Endothelial cell of umbilical vein (primary cell): ENCODE measurements around the gene NDRG2. TPM values are rescaled to one million over a fixed set of nuclear protein-coding genes. Genes with fewer than 3 reads are reported as not detected.

Source experiments
- BruUV-seq: library from RNA; stranded (reverse); fragments of 400-500 nt; replicated peaks from 2 replicates; lab custom pipeline; 2021; lab: Mats Ljungman, UMichigan
- CTCF ChIA-PET: fragments of 300-600, 350-600 bp; sonication (Branson Sonifier 250); formaldehyde crosslinking; loops from one replicate; lab custom pipeline; 2021; ENCODE audit warnings: antibody characterized with exemption, inconsistent platforms; lab: Charles Lee
- POLR2A ChIA-PET: fragments of 300-600, 350-600 bp; sonication (Branson Sonifier 250); formaldehyde crosslinking; loops from one replicate; lab custom pipeline; 2021; ENCODE audit warnings: antibody characterized with exemption, inconsistent platforms; lab: Charles Lee
- DNase-seq: peaks from one replicate; pipeline ENCODE4 v3.0.0-alpha.2; 2011; ENCODE audit warnings: low read depth, low spot score
- FAIRE-seq: peaks from 2 replicates; lab custom pipeline; 2011; peaks lifted over from hg19 to GRCh38; lab: Jason Lieb, UNC
- H2AFZ ChIP-seq: 2 replicates; pipeline ENCODE4 v1.6.0; 2012; ENCODE audit warnings: low read depth, low read length, control low read depth, inconsistent platforms
- H3K27ac ChIP-seq: 2 replicates; pipeline ENCODE4 v1.5.1; 2011; ENCODE audit warnings: low read depth, mild to moderate bottlenecking, control low read depth, low read length, moderate library complexity; ENCODE audit not compliant: insufficient read depth
- H3K27me3 ChIP-seq, 2 experiments: 2 replicates each; pipeline versions ENCODE4 v1.6.0 to v1.6.1; 2011; ENCODE audit warnings: low read length in 2 of 2, mixed read lengths in 1 of 2; ENCODE audit not compliant: control insufficient read depth in 2 of 2, insufficient read depth in 2 of 2
- H3K36me3 ChIP-seq, 2 experiments: 2 replicates in 1 of 2; 3 replicates in 1 of 2; pipeline ENCODE4 v1.5.1; 2011; ENCODE audit warnings: low read length in 2 of 2, mild to moderate bottlenecking in 1 of 2, moderate library complexity in 1 of 2; ENCODE audit not compliant: control insufficient read depth in 2 of 2, insufficient read depth in 2 of 2; ENCODE audit errors: extremely low read depth in 1 of 2
- H3K4me1 ChIP-seq: 3 replicates; pipeline ENCODE4 v1.5.1; 2011; ENCODE audit warnings: mild to moderate bottlenecking, low read length; ENCODE audit not compliant: control insufficient read depth, insufficient read depth; ENCODE audit errors: extremely low read depth
- H3K4me2 ChIP-seq: 2 replicates; pipeline ENCODE4 v1.6.1; 2011; ENCODE audit warnings: low read length, control low read depth, mixed read lengths; ENCODE audit not compliant: insufficient read depth
- H3K4me3 ChIP-seq, 3 experiments: fragments of 200-600 bp in 1 of 3; sonication (generic), shearing (Covaris generic) in 1 of 3; replicated peaks in 1 of 3; 2 replicates each; pipeline ENCODE4 v1.5.1; 2011 to 2016; ENCODE audit warnings: control low read depth in 3 of 3, low read length in 3 of 3, mild to moderate bottlenecking in 2 of 3, inconsistent platforms in 1 of 3, low read depth in 1 of 3, moderate library complexity in 1 of 3; ENCODE audit not compliant: insufficient read depth in 1 of 3
- H3K79me2 ChIP-seq: 2 replicates; pipeline ENCODE4 v1.6.0; 2012; ENCODE audit warnings: low read length, inconsistent platforms; ENCODE audit not compliant: control insufficient read depth, insufficient read depth
- H3K9ac ChIP-seq: replicated peaks from 2 replicates; pipeline ENCODE3; 2011; ENCODE audit warnings: low read length, control low read depth; ENCODE audit not compliant: insufficient read depth; ENCODE audit errors: extremely low read depth
- H3K9me1 ChIP-seq: replicated peaks from 3 replicates; pipeline ENCODE4 v1.6.0; 2011; ENCODE audit warnings: mild to moderate bottlenecking, low read length; ENCODE audit not compliant: control insufficient read depth, insufficient read depth; ENCODE audit errors: extremely low read depth
- H3K9me3 ChIP-seq: replicated peaks from 2 replicates; pipeline ENCODE4 v1.5.1; 2012; ENCODE audit warnings: low read length, inconsistent platforms; ENCODE audit not compliant: control insufficient read depth, insufficient read depth
- H4K20me1 ChIP-seq: replicated peaks from 2 replicates; pipeline ENCODE3; 2011; ENCODE audit warnings: mild to moderate bottlenecking, low read length; ENCODE audit not compliant: control insufficient read depth, insufficient read depth; ENCODE audit errors: extremely low read depth
- EZH2 ChIP-seq: IDR thresholded peaks from 2 replicates; pipeline ENCODE4 v1.6.1; 2012; ENCODE audit warnings: borderline replicate concordance, low read depth, mild to moderate bottlenecking, moderate library complexity, low read length, inconsistent platforms; ENCODE audit not compliant: severe bottlenecking
- GATA2 ChIP-seq: IDR thresholded peaks from 2 replicates; pipeline ENCODE4 v1.7.0; 2011; ENCODE audit warnings: low read depth, mild to moderate bottlenecking, moderate library complexity, mixed read lengths, low read length; ENCODE audit not compliant: insufficient read length, insufficient read depth
- JUN ChIP-seq: IDR thresholded peaks from 2 replicates; pipeline ENCODE4 v1.6.1; 2011; ENCODE audit warnings: borderline replicate concordance, low read depth; ENCODE audit not compliant: insufficient read length, insufficient read depth
- MYC ChIP-seq: IDR thresholded peaks from one replicate; pipeline ENCODE4 v1.6.1; 2011; ENCODE audit warnings: mild to moderate bottlenecking, low read depth, low read length
- POLR2A ChIP-seq: IDR thresholded peaks from 2 replicates; pipeline ENCODE4 v1.6.1; 2012; ENCODE audit warnings: low read depth, mild to moderate bottlenecking, control low read depth, low read length
- POLR2AphosphoS5 ChIP-seq: IDR thresholded peaks from 2 replicates; pipeline ENCODE4 v1.6.1; 2012; ENCODE audit warnings: low read depth, mild to moderate bottlenecking, control low read depth, low read length, moderate library complexity; ENCODE audit not compliant: insufficient read depth
- dilution Hi-C: fragments of 300-500 bp; cut with MboI; formaldehyde crosslinking; loops from one replicate; pipeline ENCODE4 v1.15.0; 2019; ENCODE audit warnings: low sequenced_read_pairs; ENCODE audit not compliant: extremely low pct_ligation_motif_present
- intact Hi-C: fragments of 100-400 bp; cut with micrococcal nuclease; formaldehyde crosslinking; loops from one replicate; pipeline ENCODE4 v1.10.0; 2022
- polyA plus RNA-seq, 4 experiments: library from polyadenylated mRNA; depleted of rRNA in 3 of 4; stranded (reverse) in 3 of 4; unstranded in 1 of 4; fragments of >200 nt; gene quantifications; 2 replicates each; pipeline versions ENCODE4 v1.2.1 to v1.2.3, GENCODE V29; 2011 to 2012; ENCODE audit warnings: missing spikeins in 1 of 4
- total RNA-seq: library from RNA; stranded (reverse); gene quantifications from 2 replicates; pipeline ENCODE4 v1.2.3, GENCODE V29; 2021
- TF ChIP-seq, protein P1 (sequence below): IDR thresholded peaks from 2 replicates; pipeline ENCODE4 v1.6.1; 2011; ENCODE audit not compliant: insufficient read depth, insufficient read length
- TF ChIP-seq, protein P2 (sequence below), 2 donors: IDR thresholded peaks; 1 replicate in 1 of 2; 2 replicates in 1 of 2; pipeline ENCODE4 v1.5.1; 2011; ENCODE audit warnings: low read length in 2 of 2, mild to moderate bottlenecking in 2 of 2, moderate library complexity in 2 of 2, control low read depth in 1 of 2, inconsistent platforms in 1 of 2, low read depth in 1 of 2; ENCODE audit not compliant: insufficient read depth in 1 of 2; ENCODE audit errors: extremely low read depth in 1 of 2

NDRG2 gene
- total and polyA plus RNA-seq, 2 donors (not counting 3 experiments of a cell fraction or from before 2014, with no cell fraction given): 0.54 TPM; not detected in 1

DNA sequence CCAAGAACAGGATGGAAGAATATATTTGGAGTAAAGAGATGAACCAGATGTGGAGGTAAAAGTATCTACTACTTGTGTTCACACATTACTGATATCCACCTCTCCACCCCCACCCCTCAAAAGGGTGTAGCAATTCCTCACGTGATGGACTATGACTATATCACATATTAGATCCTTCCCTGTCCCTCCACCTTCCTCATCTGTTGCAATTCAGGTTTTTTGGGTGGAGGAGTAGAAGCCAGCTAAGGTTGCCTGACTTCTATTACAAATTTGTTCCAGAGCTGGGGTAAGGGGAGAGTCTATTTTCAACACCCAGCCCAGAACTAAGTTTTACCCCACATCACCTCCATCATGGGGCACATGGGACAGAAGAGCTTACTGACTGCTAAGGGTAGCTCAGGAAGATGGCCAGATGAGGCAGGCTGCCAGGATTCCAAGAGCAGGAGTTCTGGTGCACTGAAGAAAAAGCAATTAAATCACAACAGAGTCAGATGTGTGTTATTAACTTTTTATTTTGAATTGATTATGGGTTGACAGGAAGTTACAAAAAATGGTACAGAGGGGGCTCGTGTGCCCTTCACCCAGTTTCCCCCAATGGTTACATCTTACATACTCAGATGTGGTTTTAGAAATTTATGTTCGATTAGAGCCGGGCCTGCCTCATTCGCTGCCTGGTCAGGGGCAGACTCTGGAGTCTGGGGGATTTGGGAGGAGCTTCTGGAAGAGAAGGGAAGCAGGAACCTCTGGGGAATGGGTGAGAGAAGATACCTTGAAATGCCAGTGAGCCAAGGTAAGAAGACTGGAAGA is 7.7 kb upstream of the NDRG2 start:
- ChIA-PET POLR2A (no interaction called here), CTCF (interaction anchor here (1.2 to 10.1 kb wide), 6 partner anchors 7 to 60 kb away, joined by 3 to 86 read pairs (median 4); no protein-coding TSS in a partner anchor)
- Histone ChIP-seq H3K79me2 (no peaks in the 10 kb centered on the region), H4K20me1 (no peaks in the 10 kb centered on the region), H3K9me3 (no peaks in the 10 kb centered on the region), H3K9ac (no peak overlapping the region), H3K9me1 (no peaks in the 10 kb centered on the region), H3K36me3 (no peaks in the 10 kb centered on the region), H2AFZ (no peak overlapping the region), H3K4me1 (no peaks in the 10 kb centered on the region), H3K27me3 (peaks cover 20 to 26% of the 10 kb centered on the region in 2 experiments), H3K27ac (no peak overlapping the region), H3K4me3 (no peak overlapping the region), H3K4me2 (no peak overlapping the region)
- FAIRE-seq: no peak
- TF ChIP-seq, protein P1, sequence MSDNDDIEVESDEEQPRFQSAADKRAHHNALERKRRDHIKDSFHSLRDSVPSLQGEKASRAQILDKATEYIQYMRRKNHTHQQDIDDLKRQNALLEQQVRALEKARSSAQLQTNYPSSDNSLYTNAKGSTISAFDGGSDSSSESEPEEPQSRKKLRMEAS: no peak
- TF ChIP-seq, protein P2, sequence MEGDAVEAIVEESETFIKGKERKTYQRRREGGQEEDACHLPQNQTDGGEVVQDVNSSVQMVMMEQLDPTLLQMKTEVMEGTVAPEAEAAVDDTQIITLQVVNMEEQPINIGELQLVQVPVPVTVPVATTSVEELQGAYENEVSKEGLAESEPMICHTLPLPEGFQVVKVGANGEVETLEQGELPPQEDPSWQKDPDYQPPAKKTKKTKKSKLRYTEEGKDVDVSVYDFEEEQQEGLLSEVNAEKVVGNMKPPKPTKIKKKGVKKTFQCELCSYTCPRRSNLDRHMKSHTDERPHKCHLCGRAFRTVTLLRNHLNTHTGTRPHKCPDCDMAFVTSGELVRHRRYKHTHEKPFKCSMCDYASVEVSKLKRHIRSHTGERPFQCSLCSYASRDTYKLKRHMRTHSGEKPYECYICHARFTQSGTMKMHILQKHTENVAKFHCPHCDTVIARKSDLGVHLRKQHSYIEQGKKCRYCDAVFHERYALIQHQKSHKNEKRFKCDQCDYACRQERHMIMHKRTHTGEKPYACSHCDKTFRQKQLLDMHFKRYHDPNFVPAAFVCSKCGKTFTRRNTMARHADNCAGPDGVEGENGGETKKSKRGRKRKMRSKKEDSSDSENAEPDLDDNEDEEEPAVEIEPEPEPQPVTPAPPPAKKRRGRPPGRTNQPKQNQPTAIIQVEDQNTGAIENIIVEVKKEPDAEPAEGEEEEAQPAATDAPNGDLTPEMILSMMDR (IDR thresholded peaks at IDR 0.05; ENCODE audit: extremely low read depth in 1 of 2, insufficient read depth in 1 of 2, low read depth in 1 of 2, low read length in 2 of 2): no peak
- TF ChIP-seq POLR2AphosphoS5 (no peak), POLR2A (no peak), MYC (no peak), JUN (no peak), EZH2 (no peak), GATA2 (no peak)
- intact Hi-C loops: no loop called here
- no TSS peak for BruUV-seq
- DNase-seq: no peak
- dilution Hi-C loops: no loop called here
